Stomach (tissue), 9 donors: Measurements from ENCODE around the gene ERMARD. TPM values are rescaled to one million over a fixed set of nuclear protein-coding genes. Genes with fewer than 3 reads are reported as not detected.
A peak's percentile ranks its signal among the peaks of the same experiment; 100 is the strongest.
"Not testable (repeated sequence)": the region's sequence is repeated elsewhere in the genome, so short reads cannot be mapped to it uniquely, and the experiment has no call there.

Experiments
- DNase-seq, 2 donors: peaks; one replicate each; pipeline versions ENCODE4 v3.0.0 to v3.0.0-alpha.2; 2013 to 2019
- H3K27ac ChIP-seq, 5 donors: fragments of 200-600 bp in 4 of 5; sonication (generic) in 4 of 5; one replicate each; pipeline ENCODE4 v1.5.1; 2013 to 2019; ENCODE audit warnings: mild to moderate bottlenecking in 1 of 5, moderate library complexity in 1 of 5
- H3K27me3 ChIP-seq, 3 donors: fragments of 200-600 bp; sonication (generic); one replicate each; pipeline ENCODE4 v1.5.1; 2017 to 2019; ENCODE audit warnings: mixed run types in 1 of 3
- H3K36me3 ChIP-seq, 4 donors: fragments of 200-600 bp; sonication (generic); 1 replicate in 3 of 4; 2 replicates in 1 of 4; pipeline ENCODE4 v1.5.1; 2016 to 2019
- H3K4me1 ChIP-seq, 4 donors: fragments of 200-600 bp; sonication (generic); one replicate each; pipeline ENCODE4 v1.5.1; 2016 to 2019
- H3K4me3 ChIP-seq, 4 donors: fragments of 200-600 bp; sonication (generic) in 3 of 4; one replicate each; pipeline ENCODE4 v1.5.1; 2016 to 2019; ENCODE audit warnings: mild to moderate bottlenecking in 1 of 4
- H3K9me3 ChIP-seq, 4 donors: fragments of 200-600 bp; sonication (generic); one replicate each; pipeline ENCODE4 v1.5.1; 2016 to 2019
- CTCF ChIP-seq, 7 experiments: fragments of 450-650 bp in 4 of 7; fragments of 200-600 bp in 3 of 7; sonication (generic) in 3 of 7; IDR thresholded peaks; one replicate each; pipeline ENCODE4 v1.5.1; 2016 to 2019; ENCODE audit warnings: antibody characterized with exemption in 7 of 7, control low read depth in 2 of 7, mild to moderate bottlenecking in 1 of 7
- EP300 ChIP-seq: sonication (generic); formaldehyde crosslinking; IDR thresholded peaks from one replicate; pipeline ENCODE4 v1.6.1; 2017; ENCODE audit warnings: antibody characterized with exemption
- POLR2A ChIP-seq, 4 donors: fragments of 450-650 bp; IDR thresholded peaks; one replicate each; pipeline ENCODE4 v1.6.1; 2016; ENCODE audit warnings: antibody characterized with exemption in 4 of 4, control low read depth in 2 of 4, mild to moderate bottlenecking in 1 of 4, moderate library complexity in 1 of 4
- POLR2AphosphoS5 ChIP-seq, 3 donors: sonication (generic); formaldehyde crosslinking; IDR thresholded peaks; one replicate each; pipeline ENCODE4 v1.6.1; 2016; ENCODE audit warnings: antibody characterized with exemption in 3 of 3
- WGBS, 5 donors: extraction: QIAGEN DNeasy Blood & Tissue Kit in 3 of 5; methylation state at CpG; one replicate each; pipeline versions ENCODE4 v1.1.5 to v1.1.7; 2013 to 2018; 5-methylcytosine and 5-hydroxymethylcytosine counted together
- intact Hi-C: fragments of 100-400 bp; cut with DNase I; formaldehyde crosslinking; loops from one replicate; pipeline ENCODE4 v1.15.1; 2023; ENCODE audit warnings: low total_unique reads
- polyA plus RNA-seq, 3 donors: library from polyadenylated mRNA; stranded (reverse); fragments of 200-250 nt; gene quantifications; one replicate each; pipeline ENCODE4 v1.2.3, GENCODE V29; 2013
- total RNA-seq, 5 donors: library from RNA; depleted of rRNA; stranded (reverse); fragments of >200 nt; gene quantifications; one replicate each; pipeline versions ENCODE4 v1.1.0 to v1.2.3, GENCODE V29; 2014 to 2016
- donor health status: healthy with polysubstance abuse.
- donor health status: Bipolar disorder and iron deficiency.
- donor health status: healthy.

The ERMARD gene
- total and polyA plus RNA-seq, 8 donors, result 4.1 to 84.5 (median 20.8) TPM

- Histone ChIP-seq H3K4me1 (peaks cover 10 to 22% (median 18%) of the 10 kb centered on the region in 4 donors), H3K4me3 (no peak overlapping the region), H3K27ac (no peak overlapping the region), H3K9me3 (no peaks in the 10 kb centered on the region), H3K27me3 (no peaks in the 10 kb centered on the region), H3K36me3 (peaks cover 3 to 44% (median 37%) of the 10 kb centered on the region in 4 donors)
- DNase-seq, result no peak
- WGBS, 5 donors, result 67 to 84% (median 73%) methylated on average over 6 of the region's 6 CpGs
- intact Hi-C loops, result no loop called here
- TF ChIP-seq EP300 (no peak), POLR2A (IDR thresholded peaks at IDR 0.05) (no peak), POLR2AphosphoS5 (IDR thresholded peaks at IDR 0.05) (no peak), CTCF (IDR thresholded peaks at IDR 0.05) (no peak)
Measured at GRCh38 chr6:169755162-169755561, 3.7 kb downstream of the ERMARD start.

GRCh38 chr6:169763308-169763707 lies 11.9 kb downstream of the ERMARD start:
- DNase-seq, result no peak
- intact Hi-C loops, result no loop called here
- no peak overlapping the region for H3K4me3 ChIP-seq
- no peaks in the 10 kb centered on the region for H3K27me3 ChIP-seq
- no peak overlapping the region for H3K27ac ChIP-seq
- peaks cover 29 to 98% (median 93%) of the 10 kb centered on the region in 4 donors for H3K36me3 ChIP-seq
- no peaks in the 10 kb centered on the region for H3K4me1 ChIP-seq
- H3K9me3 ChIP-seq, result no peaks in the 10 kb centered on the region
- 75 to 83% (median 81%) methylated on average over 10 of the region's 10 CpGs for WGBS, 5 donors
- TF ChIP-seq CTCF (IDR thresholded peaks at IDR 0.05) (no peak), EP300 (no peak), POLR2AphosphoS5 (IDR thresholded peaks at IDR 0.05) (no peak), POLR2A (IDR thresholded peaks at IDR 0.05) (no peak)

GRCh38 chr6:169763881-169764280 lies 12.5 kb downstream of the ERMARD start:
- Histone ChIP-seq H3K27me3 (no peaks in the 10 kb centered on the region), H3K4me3 (no peak overlapping the region), H3K27ac (no peak overlapping the region), H3K9me3 (no peaks in the 10 kb centered on the region), H3K4me1 (no peaks in the 10 kb centered on the region), H3K36me3 (peaks cover 31 to 98% (median 93%) of the 10 kb centered on the region in 4 donors)
- DNase-seq, result no peak
- 80 to 87% (median 86%) methylated on average over 10 of the region's 10 CpGs for WGBS, 5 donors
- intact Hi-C loops, result no loop called here
- TF ChIP-seq POLR2AphosphoS5 (IDR thresholded peaks at IDR 0.05) (no peak), POLR2A (IDR thresholded peaks at IDR 0.05) (no peak), CTCF (IDR thresholded peaks at IDR 0.05) (no peak), EP300 (no peak)

DNA sequence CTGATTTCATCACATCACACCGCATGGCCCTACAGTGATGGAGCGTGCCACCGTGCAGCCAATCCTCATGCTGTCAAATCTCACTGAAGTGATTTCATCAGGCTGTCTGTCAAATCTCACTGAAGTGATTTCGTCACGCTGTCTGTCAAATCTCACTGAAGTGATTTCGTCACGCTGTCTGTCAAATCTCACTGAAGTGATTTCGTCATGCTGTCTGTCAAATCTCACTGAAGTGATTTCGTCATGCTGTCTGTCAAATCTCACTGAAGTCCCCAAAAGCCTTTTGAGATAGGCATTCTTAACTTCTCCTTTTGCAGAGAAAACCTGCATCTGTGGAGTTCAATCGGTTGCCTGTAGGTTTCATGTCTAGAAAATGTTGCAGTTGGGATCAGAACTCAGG lies 14.4 kb downstream of the ERMARD start:
- H3K36me3 ChIP-seq, result peaks cover 26 to 93% (median 89%) of the 10 kb centered on the region in 4 donors

DNA sequence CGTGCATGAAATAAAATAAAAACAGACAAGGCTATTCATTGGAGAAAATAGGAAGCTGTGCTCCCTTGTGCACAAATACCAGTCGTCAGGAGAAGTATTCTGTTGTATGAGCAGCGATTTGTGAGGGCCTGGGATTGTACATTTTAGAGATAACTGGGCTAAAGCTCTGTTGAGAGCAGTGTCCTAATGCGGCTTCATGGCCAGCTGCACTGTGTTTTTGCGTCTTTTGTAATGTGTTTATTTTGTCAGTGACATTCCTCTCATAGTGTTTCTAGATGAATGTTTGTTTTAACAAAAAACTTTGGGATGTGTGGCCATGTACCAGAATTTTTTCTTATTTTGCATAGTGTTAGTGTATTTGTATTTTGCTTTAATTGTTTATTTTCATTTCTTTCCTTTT lies 14.8 kb downstream of the ERMARD start:
- peak overlapping the region in 1 of 5 donors; percentile 28 for H3K27ac ChIP-seq

More for the DNA sequence above, 14.4 kb downstream of the ERMARD start:
- H3K9me3 ChIP-seq, H3K4me3 ChIP-seq, H3K27me3 ChIP-seq, DNase-seq, intact Hi-C loops, H3K4me1 ChIP-seq: not testable (repeated sequence)
- 86 to 93% (median 90%) methylated on average over 5 to 10 of the region's 10 CpGs for WGBS, 5 donors
- H3K27ac ChIP-seq, result peak overlapping the region in 1 of 5 donors; percentile 28

More for the DNA sequence above, 14.8 kb downstream of the ERMARD start:
- no peak for DNase-seq
- no peaks in the 10 kb centered on the region for H3K27me3 ChIP-seq
- no peaks in the 10 kb centered on the region for H3K4me1 ChIP-seq
- TF ChIP-seq POLR2AphosphoS5 (IDR thresholded peaks at IDR 0.05), result no peak
- intact Hi-C loops, result no loop called here
- no peak overlapping the region for H3K4me3 ChIP-seq
- H3K9me3 ChIP-seq, result no peaks in the 10 kb centered on the region
- 70 to 84% (median 78%) methylated on average over 5 of the region's 5 CpGs for WGBS, 5 donors
- peaks cover 22 to 92% (median 88%) of the 10 kb centered on the region in 4 donors for H3K36me3 ChIP-seq
